Measurements from ENCODE around the gene PPA1.
"Not testable (repeated sequence)": the region's sequence is repeated elsewhere in the genome, so short reads cannot be mapped to it uniquely, and the experiment has no call there.

The PPA1 gene

DNA sequence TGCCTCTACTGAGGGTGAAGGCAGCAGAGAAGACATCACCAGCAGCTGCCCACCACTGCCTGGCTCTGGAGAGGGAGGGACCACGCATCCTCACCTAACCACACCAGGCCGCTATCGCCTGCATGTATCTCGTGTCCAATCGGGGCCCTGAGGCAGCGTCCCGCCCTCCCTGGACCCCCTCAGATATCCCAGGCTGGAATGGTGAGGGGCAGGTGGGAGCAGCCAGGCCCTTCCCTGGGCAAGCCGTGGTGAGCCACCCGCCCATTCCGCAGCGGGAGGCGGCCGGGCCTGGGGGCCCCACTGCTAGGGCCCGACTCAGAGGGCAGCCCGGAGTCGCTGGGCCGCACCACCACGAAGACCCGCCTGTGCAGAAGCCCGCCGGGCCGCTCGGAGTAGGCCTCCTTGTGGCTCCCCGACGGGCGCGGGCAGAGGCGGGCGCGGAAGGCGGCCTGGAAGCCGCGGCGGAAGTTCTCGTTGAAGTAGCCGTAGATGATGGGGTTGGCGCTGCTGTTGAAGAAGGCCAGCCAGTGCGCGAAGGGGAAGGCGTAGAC, 21.6 kb upstream of the PPA1 start:
- DNase-seq: no peak

DNA sequence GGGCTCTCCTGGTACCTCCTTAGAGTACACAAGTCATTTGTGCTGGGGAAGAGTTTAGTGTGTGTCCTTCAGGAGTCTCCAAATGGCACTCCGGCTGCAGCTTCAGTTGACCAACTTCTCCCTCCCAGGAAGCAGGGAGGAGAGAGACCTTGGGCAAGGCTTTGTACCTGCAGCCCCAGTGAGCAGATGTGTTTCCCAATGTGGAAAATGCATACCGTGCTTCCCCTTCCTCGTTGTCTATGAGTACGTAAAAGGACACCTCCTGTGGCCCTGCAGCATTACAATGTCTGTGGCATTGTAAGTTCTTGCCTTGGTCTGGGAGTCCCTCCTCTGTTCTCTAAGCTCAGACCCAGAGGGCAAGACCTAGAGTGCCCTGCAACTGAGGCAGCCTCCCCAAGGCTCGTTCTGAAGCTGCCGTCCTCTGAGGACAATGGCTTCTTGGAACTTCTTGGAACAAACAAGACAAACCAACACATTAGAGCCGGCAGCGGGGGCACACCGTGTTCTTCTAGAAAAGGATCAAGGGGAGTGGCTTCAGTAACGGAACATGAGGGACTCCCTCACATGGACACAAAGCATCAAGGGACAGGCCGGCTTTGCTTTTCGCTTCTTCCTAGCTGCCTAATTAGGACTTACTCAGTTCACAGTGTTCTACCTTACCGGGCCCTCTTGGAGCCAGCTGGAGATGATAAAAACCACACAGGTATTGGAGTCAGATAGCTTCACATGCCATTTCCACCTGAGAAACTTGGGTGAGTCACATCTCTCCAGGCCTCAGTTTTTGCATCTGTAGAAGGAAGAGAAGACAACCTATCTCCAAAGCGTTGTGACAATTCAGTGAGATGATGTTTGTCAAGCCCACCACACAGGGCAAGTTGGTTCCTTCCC, 20.9 kb upstream of the PPA1 start:
- DNase-seq: no peak

DNA sequence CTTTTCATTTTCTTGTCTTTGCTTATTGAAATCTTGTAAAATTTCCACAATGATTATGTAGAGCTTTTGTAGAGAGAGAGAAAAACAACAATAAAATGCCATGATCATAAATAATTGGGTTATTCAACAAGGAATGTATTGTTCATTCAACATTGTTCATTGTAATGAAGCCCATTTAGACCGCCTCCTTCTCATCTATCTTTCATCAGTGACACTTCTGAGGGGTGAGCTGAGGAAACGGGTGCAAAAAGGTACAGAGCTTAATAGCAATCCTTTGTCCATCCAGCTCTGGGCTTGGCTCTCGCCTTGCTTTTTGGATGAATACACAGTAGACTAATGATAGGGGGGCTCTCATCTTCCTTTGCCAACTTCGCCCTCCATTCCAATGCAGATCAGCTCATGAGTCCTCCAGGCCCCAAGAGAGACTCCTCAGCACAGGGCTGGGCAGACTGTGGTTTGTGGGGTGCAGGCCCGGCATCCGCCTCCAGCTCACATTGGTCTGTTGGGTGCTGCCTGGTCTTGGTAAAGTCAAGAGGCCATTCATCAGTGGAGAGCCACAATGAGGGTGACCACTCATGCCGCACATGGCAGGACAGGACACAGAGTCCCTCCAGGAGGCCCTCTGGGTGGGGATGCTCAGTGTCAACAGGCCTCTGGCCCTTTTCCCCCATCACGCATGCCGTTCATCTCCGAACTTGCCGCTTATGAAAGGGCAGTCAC, 17.9 kb upstream of the PPA1 start:
- DNase-seq: no peak

DNA sequence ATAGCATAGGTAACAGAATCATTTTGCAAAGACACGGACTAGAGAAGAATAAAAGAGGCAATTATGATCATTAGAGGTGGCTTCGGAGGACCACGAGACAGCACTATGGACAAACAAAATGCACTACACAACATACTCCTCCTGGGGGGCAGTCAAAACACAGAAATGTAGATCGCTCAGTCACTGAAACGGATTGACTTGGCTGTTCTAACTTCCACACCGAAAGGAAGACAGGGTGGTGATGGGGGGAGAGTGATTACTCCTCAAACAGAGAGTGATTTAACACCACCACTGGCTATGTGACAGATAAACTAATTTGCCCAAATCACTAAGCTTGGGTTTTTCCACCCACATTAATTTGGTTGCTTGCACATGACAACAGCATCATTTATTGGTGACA, 14.1 kb upstream of the PPA1 start:
- no peak for DNase-seq

DNA sequence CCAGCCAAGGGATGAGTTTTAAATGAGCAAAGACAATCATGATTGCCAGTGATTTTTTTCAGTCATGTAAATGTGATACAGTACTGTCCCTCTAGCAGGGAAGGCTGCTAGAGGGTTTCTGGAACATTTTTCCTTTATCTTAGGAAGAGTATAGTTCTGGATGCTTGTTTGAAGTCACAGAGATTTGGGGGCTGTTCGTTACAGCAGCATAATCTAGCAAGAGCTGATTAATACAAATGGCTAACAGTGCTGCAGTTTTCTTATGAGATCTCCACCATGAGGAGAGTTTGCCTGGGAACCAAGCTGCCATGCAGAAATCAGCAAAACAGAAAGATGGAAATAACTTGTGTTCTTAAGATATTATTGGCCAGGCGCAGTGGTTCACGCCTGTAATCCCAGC, 7.9 kb upstream of the PPA1 start:
- no peak for DNase-seq

DNA sequence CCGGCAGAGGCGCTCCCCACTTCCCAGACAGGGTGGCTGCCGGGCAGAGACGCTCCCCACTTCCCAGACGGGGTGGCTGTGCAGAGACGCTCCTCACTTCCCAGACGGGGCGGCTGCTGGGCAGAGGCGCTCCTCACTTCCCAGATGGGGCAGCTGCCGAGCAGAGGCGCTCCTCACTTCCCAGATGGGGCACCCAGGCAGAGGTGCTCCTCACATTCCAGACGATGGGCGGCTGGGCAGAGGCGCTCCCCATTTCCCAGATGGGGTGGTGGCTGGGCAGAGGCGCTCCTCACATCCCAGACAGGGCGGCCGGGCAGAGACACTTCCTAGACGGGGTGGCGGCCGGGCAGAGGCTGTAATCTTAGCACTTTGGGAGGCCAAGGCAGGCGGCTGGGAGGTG, 6.8 kb upstream of the PPA1 start:
- not testable (repeated sequence) for DNase-seq

DNA sequence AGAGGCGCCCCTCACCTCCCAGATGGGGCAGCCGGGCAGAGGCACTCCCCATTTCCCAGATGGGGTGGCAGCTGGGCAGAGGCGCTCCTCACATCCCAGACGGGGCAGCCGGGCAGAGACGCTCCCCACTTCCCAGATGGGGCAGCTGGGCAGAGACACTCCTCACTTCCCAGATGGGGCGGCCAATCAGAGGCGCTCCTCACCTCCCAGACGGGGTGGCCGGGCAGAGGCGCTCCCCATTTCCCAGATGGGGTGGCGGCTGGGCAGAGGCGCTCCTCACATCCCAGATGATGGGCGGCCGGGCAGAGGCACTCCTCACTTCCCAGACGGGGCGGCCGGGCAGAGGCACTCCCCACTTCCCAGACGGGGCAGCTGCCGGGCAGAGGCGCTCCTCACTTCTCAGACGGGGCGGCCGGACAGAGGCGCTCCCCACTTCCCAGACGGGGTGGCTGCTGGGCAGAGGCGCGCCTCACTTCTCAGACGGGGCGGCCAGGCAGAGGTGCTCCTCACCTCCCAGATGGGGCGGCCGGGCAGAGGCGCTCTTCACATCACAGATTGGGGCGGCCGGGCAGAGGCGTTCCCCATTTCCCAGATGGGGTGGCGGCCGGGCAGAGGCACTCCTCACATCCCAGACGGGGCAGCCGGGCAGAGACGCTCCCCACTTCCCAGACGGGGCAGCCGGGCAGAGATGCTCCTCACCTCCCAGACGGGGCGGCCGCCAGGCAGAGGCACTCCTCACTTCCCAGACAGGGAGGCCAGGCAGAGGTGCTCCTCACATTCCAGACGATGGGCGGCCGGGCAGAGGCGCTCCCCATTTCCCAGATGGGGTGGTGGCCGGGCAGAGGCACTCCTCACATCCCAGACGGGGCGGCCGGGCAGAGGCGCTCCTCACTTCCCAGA, 6.1 kb upstream of the PPA1 start:
- not testable (repeated sequence) for DNase-seq

DNA sequence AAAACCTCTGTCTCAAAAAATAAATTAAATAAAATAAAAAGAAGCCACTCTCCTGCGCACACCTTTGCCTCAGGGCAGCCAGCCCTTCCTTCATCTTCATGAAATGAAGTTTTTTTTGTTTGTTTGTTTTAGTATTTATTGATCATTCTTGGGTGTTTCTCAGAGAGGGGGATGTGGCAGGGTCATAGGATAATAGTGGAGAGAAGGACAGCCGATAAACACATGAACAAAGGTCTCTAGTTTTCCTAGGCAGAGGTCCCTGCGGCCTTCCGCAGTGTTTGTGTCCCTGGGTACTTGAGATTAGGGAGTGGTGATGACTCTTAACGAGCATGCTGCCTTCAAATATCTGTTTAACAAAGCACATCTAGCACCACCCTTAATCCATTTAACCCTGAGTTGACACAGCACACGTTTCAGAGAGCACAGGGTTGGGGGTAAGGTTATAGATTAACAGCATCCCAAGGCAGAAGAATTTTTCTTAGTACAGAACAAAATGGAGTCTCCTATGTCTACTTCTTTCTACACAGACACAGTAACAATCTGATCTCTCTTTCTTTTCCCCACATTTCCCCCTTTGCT, 4.8 kb upstream of the PPA1 start:
- DNase-seq: not testable (repeated sequence)

DNA sequence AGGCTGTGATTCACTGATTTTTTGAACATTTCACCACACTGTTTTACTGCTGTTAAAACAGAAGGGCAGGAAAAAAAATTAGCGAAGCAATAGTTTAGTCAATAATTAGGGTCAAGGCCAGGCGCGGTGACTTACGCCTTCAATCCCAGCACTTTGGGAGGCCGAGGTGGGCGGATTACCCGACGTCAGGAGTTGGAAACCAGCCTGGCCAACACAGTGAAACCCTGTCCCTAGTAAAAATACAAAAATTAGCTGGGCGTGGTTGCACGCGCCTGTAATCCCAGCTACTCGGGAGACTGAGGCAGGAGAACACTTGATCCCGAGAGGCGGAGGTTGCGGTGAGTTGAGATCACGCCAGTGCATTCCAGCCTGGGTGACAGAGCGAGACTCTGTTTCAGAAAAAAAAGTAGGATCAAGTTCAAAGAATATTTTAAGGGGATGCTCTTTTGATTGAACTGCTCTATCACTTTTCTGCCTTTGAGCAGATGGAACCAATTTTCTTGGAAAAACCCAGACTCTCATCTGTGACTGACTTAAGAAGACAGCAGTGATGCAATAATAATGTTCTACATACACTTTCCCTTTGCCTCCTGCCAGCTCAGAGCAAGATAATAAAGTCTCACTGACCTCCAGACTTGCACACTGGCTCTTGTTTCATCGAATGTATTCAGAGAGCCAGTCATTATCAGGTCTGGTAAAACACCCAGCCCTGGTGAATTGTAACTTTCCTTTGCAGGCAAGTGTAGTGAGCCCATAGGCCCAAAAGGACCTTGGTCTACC, 1.6 kb upstream of the PPA1 start:
- no peak for DNase-seq

DNA sequence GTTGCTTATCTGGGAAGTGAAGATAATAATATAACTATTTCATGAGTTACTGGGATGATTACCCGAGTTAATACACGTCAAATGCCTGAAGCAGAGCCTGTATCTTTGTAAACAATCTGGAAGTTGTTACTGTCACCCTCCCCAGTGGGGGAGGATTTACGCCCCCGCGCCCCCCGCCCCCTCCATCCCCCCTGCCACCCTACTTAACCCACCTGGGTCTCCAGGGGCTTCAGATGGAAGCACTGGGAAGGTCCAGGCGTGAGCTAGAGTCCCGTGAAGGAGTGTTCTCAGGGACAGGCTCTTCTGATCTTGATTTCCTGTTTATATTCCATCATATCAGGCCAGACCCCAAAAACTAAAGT, 691 bp upstream of the PPA1 start:
- no peak for DNase-seq

DNA sequence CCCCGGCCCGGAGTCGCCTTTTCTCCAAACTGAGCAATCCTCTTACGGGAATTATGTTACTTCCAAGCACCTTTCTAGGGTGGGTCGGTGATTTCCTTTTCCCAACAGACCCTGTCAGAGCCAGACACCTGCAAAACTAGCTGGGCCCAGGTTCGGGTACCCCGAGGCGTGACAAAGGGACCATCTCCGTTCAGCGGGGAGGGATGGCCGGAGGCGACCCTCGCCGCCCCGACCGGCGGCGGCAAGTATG, 445 bp downstream of the PPA1 start:
- DNase-seq: peak; percentile 8

DNA sequence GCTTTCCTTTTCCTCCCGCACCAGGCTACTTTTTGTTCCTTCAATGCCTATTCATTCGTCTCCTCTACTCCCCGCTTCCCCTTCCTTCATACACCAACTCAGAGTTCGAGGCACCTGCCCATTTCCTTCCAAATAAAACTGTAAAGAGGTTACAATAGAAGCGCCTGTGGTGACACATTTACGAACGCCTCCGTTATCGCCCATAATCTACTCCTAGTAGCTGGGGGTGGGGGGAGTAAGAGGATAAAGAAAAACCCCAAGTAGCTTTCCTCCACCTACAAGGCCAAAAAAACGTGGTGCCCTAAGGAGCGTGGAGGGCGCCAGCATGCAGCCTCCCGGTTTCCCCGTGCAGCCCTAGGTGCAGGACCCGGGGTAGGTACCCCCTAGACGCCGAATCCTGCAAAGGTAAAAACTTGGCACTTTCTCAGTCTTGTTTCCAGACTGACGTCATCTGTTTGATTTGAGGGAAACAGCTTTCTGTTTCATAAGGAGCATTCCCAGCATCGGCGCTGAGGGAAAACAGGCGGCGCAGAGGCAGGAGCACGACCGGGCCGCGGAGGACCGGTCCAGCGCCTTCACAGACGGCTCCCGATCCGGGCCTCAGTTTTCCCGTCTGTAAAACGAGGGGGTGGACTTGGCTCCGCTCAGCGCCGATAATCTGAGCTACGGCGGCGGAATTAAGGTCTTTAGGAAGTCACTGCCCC, 922 bp downstream of the PPA1 start:
- peak; percentile 9 for DNase-seq

DNA sequence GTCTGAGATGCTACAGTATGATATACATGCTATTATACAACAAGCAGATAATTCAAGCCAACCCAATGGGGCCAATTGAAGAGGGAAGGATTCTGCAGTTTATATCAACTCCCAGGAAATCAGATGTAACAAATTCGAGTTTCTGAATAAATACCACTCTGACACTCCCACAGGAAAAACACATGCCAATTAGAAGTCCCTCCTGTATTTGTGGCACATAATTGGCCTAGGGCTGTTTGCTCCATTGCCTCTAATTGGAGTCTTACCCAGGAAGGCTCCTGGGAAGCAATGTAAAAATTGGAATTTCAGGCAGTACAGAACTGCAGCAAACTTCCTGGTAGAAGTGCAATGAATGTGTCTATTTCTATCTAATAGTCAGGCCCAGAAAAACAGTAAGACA, 4.7 kb downstream of the PPA1 start:
- no peak for DNase-seq

DNA sequence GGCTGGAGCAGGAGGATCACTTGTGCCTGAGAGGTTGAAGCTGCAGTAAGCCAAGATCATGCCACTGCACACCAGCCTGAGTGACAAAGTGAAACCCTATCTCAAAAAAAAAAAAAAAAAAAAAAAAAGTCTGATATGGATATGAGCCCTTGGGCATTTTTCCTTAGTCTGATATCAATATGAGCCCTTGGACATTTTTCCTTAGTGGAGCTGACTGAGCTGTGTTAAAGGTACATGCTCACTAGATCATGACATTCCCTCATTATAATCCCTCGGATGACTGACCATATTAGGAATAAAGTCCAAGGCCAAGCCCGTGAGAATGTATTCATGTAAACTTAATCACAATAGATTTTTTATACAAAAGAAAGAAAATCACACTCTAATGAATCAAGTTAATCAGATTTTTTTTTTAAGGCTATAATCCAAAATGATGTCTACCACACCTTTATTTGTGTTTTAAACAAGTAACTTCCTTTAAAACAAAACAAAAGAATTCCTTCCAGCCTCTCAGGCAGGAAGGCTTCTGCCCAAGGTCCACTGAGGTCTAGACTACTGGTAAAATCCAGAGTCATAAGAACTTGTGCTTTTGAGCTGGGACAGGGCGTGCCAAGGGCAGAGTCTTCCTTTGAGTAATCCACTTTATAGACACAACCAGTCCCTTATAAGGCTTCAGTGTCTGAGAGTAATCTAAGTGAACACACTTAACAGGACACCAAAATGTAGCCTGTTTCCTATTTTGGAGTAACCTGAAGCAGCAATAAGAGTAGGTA, 5.5 kb downstream of the PPA1 start:
- DNase-seq: no peak

DNA sequence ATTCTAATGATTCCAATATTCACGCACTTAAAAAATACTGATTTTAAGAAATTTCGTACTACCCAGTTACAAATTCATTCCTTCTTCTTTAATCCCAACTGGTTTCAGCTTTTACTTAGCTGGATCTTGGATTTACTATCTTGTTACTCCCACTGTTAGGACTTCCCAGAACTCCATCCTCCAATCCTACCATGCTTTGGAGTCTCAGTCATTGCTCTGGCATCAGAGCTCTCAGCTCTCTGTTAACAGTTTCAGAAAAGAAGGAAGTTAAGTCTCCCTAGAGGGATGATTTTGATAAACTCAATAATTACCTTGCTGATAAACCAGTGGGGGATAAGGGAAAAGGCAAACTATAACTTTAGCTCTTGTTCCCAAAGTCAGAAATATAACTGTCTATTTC, 9.5 kb downstream of the PPA1 start:
- no peak for DNase-seq

DNA sequence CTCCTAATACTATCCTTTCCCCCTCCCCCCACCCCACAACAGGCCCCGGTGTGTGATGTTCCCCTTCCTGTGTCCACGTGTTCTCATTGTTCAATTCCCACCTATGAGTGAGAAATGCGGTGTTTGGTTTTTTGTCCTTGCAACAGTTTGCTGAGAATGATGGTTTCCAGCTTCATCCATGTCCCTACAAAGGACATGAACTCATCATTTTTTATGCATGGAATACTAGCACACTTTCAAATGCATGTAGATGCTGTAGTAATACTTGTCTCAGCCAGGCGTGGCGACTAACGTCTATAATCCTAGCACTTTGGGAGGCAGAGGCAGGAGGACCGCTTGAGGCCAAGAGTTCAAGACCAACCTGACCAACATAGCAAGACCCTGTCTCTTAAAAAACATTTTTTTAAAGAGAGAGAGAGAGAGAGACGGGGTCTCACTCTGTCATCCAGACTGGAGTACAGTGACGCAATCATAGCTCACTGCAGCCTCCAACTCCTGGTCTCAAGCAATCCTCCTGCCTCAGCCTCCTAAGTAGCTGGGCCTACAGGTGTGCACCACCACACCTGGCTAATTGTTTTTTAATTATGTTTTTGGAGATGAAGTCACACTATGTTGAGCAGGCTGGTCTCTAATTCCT, 10.3 kb downstream of the PPA1 start:
- DNase-seq: not testable (repeated sequence)

DNA sequence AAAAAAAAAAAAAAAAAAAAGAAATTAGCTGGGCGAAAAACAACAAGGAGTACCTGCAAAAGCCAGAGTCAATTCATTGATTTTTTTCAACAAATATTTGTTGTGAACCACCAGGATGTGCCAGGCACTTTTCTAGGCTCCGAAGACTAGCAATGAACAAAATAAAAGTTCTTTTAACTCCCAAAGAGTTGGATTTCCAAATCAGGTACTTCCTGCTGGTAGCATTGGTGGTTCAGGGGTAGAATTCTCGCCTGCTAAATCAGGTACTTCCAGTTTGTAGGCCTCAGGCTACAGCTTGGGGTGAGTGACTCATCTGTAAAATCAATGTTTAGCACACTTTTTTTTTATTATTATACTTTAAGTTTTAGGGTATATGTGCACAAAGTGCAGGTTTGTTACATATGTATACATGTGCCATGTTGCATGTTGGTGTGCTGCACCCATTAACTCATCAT, 10.9 kb downstream of the PPA1 start:
- no peak for DNase-seq

DNA sequence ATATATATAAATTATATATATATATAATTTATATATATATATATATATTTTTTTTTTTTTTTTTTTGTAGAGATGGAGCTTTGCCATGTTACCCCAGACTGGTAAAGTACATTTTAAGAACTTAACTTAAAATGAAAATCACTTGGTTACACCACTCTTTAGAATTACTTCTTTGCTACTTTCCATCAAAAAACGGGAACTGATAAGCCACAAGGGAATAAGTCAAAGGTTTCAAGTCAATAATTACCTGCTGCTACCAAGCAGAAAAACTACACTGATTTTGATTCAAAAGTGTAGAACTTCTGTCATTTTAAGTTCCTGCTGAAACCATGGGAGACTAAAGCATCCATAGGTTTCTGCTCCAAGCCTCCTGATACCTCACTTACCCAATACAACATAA, 12.2 kb downstream of the PPA1 start:
- no peak for DNase-seq

DNA sequence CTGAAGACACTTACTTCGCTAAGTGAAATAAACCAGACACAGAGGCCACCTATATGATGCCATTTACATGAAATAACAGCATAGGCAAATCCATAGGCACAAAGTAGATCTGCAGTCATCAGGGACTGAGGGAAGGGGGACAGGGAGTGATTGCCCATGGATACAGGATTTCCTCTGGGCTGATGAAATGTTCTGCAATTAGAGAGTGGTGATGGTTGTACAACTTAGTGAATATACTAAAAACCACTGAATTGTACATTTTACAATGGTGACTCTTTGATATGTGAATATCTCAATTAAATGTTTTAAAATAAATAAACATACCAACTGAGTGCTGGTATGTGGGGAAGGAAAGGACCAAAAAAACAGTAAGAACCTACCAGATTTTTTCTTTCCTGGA, 20.4 kb downstream of the PPA1 start:
- no peak for DNase-seq

DNA sequence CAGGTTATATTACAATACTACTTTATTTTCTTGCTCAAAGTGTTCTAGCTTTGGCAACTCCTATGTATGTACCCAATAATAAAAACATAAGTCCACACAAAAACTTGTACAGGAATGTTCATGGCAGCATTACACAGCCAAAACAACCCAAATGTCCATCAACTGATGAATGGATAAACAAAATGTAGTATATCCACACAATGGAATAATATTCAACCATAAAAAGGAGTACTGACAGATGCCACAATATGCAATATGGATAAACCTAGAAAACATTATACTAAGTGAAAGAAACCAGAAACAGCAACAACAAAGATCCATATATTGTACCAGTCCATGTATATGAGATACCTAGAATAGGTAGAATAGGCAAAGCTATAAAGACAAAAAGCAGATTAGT, 21.0 kb downstream of the PPA1 start:
- no peak for DNase-seq

Measured in activated CD4-positive, alpha-beta T cell treated with anti-CD3 and anti-CD28 coated beads, Interleukin-2, amount 50 U/mL, for 1 hour (primary cell).